ENCODE results near the gene RAB3C.
"Not testable (repeated sequence)": the region's sequence is repeated elsewhere in the genome, so short reads cannot be mapped to it uniquely, and the experiment has no call there.

The RAB3C gene

DNA sequence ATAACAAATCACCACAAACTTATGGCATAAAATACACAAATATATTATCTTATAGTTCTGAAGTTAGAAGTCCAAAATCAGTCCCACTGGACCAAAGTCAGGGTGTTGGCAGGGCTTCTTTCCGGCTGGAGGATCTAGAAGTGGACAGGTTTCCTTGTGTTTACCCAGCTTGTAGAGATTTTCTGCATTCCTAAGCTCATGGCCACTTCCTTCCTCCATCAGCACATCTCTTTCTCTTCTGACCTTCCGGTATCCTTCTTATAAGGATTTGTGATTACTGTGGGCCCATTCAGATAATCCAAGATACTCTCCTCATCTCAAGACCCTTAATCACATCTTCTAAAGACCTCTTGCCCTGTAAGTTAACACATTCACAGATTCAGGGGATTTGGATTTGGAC is 97.6 kb downstream of the RAB3C start:
- DNase-seq: no peak

DNA sequence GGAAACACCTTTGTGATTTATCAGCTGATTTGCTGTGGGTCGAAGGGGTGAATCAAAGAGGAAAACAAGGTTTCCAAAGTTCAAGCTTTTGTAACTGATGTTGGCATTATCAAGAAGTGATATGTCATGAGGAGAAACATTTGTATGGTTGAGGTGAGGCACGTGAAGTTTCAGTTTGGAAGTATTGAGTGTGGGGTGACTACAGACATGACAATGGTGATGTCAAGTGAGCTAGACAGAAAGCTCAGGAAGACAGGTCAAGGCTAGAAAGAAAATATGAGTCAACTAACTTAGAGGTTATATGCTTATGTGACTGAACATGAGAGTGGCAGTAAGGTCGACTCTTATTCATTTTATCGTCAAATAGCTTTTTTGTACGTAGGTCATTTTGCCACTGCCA is 99.1 kb downstream of the RAB3C start:
- no peak for DNase-seq

DNA sequence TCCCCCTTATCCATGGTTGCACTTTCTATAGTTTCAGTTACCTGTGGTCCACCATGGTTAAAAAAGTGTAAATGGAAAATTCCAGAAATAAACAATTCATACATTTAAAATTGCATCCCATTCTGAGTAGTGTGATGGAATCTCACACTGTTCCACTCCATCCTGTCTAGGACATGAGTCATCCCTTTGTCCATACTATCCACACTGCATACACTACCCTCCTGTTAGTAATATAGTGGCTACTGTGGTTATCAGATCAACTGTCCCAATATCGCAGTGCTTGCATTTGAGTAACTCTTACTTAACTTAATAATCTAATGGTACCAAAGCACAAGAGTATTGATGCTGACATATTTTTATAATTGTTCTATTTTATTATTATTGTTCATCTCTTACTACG is 100.7 kb downstream of the RAB3C start:
- no peak for DNase-seq

DNA sequence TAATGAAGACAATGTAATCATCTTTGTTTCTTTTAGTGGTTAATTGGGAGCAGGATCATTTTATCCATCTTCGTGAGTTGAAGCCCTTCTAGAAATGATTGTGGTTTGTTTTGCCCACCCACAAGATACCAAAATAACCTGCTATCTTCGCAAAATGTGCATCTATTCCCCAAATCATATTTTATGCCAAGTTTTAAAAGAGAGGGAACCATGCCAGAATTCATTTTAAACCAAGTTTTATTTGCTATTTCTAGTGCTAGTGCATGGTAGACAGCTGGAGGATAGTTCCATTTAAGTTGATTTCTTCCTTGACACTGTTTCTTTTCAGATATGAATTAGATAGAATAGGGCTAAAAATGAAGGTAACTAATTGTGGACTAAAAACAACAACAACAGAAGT is 104.2 kb downstream of the RAB3C start:
- DNase-seq: no peak

DNA sequence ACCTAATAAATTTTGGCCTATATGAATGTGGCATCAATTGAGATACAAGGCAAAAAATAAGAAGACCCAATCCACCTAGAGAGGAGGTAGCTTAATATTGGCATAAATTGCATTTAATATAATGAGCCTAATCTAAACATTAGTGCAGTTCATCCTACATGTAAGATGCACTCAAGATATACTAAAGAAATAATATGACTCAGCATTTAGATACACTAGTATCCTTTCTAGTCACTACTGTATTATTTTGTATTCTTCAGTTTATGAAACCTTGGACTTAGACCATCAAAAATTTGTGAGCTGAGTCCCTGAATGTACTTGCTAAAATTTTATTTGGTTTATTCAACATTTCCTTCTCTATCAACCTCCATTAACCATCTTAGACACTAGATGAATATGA is 104.7 kb downstream of the RAB3C start:
- DNase-seq: no peak

DNA sequence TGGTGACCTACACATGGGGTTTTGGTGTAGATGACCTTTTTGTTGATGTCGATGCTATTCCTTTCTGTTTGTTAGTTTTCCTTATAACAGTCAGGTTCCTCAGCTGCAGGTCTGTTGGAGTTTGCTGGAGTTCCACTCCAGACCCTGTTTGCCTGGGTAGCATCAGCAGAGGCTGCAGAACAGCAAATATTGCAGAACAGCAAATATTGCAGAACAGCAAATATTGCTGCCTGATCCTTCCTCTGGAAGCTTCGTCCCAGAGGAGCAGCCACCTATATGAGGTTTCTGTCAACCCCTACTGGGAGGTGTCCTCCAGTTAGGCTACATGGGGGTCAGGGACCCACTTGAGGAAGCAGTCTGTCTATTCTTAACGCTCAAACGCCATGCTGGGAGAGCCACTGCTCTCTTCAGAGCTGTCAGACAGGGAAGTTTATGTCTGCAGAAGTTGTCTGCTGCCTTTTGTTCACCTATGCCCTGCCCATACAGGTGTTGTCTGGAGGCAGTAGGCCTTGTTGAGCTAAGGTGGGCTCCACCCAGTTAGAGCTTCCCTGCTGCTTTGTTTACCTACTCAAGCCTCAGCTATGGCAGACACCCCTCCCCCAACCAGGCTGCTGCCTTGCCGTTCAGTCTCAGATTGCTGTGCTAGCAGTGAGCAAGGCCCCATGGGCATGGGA is 116.3 kb downstream of the RAB3C start:
- DNase-seq: peak in 1 of 2 experiments; percentile 15

DNA sequence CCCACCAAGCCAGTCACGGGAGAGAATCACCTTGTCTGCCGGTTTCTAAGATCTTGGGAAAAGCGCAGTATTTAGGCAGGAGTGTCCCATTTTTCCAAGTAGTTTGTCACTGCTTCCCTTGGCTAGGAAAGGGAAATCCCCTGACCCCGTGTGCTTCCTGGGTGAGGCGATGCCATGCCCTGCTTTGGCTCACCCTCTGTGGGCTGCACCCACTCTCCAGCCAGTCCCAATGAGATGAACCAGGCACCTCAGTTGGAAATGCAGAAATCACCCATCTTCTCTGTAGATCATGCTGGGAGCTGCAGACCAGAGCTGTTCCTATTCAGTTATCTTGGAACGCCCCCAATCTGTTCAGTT is 116.9 kb downstream of the RAB3C start:
- no peak for DNase-seq

DNA sequence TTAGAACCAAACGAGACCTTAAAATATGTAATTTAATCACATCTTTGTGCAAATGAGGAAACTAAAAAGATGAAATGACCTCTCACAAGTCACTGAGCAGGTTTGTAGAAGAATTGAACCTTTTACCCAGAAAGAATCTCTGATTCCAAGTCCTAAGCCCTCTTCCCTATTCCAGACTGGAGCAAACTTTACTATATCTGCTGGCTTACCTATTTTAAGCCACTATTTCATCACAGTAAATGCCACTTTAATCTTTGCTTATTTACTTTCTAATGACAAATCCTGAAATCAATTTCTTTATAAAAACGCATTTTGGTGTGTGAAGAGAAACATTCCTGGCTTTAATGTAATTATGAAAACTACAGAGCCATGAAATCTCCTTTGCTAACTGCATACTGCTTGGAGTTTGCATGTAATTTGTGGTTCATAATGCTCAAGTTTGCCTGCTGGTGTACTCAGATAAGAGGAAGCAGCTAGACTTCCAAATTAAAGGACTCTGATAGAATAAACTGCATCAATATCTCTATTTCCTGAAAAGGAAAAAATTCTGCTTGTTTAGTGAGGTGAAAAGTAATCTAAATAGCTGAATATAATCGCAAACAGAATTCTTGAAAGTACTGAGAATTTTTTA is 121.2 kb downstream of the RAB3C start:
- DNase-seq: no peak

DNA sequence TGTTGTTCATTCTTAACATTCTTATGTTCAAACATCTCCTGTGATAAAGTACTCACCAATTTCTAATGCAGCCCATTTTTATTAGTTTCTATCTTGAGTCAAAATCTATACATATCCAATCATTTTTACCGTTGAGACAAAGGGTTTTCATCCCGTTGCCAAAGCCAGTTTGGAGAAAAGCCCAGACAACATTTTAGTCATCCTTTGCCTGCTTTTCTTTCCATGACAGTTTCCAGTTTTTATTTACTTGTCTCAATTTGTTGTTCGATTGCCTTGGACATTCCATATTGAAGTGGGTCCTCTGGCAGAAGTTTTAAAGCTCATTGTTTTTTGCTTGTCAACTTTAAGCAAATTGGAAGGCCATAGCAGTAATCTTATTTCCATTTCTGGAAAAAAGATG is 123.9 kb downstream of the RAB3C start:
- no peak for DNase-seq

DNA sequence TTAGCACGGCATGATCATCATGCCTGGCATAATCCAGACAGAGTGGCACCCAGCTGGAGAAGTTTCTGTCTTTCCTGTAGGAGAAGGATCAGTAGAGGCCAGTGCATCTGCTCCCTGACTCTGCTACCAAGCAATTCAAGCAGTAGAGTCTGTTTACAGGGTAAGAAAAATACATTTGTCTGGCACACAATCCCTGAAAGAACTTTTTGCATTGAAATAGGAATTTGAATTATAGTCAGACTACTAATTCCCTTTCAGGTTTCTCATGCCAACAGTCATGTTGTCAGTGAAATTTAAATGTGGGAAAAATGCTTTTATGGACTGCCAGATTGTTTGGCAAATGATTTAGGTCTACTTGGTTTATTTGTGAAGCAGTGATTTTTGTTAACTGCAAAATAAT is 125.6 kb downstream of the RAB3C start:
- DNase-seq: no peak

DNA sequence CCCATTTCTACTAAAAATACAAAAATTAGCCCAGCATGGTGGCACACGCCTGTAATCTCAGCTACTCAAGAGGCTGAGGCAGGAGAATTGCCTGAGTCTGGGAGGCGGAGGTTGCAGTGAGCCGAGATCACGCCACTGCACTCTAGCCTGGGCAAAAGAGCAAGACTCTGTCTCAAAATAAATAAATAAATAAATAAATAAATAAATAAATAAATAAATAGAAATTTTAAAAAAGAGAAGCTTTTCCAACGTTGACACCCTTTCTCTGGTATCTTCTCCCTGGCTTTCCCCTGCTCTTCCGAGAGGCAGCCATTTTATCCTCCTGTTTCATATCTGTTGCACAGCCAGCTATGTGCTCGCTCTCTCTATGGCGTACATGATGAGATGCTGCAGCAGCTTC is 127.5 kb downstream of the RAB3C start:
- not testable (repeated sequence) for DNase-seq

DNA sequence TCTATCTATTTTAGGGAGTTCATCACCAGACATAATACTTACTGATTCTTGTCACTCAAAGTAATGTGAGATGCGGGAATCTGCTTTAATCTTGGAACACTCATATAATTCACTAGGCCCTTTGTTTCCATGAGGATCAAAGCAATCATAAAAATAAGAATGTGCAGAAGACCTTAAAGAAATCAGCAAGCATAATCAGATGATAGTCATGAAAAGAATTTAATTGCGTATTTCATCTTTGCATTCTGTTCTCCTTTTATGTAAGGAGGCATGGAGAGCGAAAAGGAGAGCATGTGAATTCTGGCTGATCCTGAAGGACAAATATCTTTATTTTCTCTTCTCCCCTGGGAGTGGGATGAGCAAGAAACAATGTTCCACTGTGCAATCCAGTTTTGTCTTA is 128.0 kb downstream of the RAB3C start:
- no peak for DNase-seq

DNA sequence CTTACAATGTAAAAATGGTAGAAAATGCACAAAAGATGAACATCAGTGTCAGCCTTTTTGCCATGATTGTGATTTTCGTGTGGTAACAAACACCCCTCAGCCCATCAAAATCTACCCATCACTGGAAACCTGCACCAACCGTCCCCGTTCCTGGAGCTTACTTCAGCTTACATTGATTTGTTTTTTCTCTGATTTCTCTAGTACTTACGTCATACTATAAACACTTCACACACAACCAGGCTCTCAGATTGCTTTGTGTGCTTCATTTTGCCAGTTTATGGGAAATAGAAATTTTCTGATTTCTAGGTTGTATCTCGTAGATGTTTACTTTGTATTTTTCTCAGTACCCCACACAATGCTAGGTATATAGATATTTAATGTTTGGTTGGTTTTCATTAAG is 129.1 kb downstream of the RAB3C start:
- no peak for DNase-seq

DNA sequence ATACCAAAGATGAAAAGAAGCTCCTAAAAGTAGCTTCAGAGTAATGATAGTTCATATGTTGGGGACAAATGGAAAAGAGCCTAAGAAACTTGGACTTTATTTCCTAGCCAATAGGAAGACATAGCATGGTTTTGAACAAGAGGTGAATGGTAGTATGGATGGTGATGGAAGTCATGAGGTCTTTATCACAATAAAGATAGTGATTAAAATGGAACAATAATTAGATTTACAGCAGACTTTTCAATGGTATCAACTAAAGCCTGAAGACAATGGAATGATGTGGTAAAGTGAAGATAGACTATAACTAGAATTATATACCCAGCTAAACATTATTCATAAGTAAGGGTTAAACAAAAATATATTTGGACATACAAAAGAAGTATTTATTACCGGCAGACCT is 131.2 kb downstream of the RAB3C start:
- DNase-seq: no peak

DNA sequence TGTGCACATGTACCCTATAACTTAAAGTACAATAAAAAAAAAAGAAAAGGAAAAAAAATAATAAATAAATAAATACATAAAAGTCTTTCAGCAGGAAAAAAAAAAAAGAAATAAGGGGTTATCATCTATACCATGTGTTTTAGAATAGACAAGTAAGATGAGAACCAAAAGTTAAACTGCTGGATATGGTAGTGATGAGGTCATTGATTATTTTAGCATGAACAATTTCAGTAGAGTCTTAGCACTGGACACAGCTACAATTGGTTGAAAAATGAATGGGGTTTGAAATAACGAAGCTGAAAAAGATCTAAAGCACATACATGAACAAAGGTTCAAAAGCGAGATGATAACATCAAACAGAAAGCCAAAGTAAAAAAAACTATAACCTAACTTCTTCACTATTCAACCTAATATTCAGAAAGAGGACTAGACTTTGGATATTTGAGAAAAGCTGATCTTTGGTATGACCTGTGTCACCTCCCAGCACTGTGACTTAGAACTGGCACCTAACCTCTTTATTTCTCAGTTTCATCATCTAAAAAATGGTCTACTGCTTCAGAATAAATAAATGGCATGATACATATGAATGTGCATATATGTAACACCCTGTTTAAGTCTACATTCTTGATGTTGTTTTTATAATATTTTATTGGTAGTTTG is 133.3 kb downstream of the RAB3C start:
- DNase-seq: no peak

DNA sequence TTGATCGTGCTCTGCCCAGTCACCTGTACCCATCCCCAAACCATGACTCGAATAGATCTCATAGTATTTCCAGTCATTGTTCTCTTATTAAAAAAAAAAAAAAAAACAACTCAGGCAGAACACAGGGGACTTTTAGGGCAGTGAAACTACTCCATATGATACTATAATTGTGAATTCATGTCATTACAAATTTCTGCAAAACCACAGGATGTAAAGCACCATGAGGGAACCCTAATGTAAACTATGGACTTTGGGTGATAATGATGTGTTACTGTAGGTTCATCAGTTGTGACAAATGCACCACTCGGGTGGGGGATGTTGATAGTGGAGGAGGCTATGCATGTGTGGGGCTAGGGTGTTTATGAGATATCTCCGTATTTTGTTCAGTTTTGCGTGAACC is 133.8 kb downstream of the RAB3C start:
- no peak for DNase-seq

DNA sequence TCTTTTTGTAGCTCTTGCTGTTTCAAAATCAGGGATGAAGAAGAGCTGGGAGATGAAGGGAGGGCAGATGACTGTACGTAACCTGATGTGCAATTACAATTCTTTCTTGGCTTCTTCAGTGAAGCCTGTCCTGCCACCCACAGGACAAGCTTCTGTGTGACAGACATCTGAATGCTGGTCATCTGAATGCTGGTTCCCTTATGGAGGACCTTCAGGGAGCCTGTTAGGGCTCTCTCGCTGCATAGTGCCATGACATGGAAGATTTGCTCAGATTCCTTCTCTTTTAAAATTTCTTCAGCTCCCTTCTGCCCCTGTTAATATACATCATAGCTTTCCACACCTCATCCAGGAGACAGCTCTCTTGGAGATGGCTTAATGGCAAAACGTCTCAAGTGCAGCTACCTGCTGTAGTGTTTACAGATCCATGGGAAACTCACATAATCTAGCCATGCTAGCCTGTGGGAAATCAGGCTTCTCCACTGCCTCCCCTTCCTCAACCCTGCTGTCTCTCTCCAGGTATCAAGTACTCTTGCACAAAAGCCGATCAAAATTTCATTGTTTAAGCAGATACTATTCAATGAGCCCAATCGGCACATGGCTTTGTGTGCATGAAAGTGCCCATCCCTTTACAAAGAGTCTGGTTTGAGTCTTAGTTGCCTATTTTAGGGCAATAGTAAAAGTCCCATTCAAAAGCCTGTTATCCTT is 134.6 kb downstream of the RAB3C start:
- DNase-seq: no peak

DNA sequence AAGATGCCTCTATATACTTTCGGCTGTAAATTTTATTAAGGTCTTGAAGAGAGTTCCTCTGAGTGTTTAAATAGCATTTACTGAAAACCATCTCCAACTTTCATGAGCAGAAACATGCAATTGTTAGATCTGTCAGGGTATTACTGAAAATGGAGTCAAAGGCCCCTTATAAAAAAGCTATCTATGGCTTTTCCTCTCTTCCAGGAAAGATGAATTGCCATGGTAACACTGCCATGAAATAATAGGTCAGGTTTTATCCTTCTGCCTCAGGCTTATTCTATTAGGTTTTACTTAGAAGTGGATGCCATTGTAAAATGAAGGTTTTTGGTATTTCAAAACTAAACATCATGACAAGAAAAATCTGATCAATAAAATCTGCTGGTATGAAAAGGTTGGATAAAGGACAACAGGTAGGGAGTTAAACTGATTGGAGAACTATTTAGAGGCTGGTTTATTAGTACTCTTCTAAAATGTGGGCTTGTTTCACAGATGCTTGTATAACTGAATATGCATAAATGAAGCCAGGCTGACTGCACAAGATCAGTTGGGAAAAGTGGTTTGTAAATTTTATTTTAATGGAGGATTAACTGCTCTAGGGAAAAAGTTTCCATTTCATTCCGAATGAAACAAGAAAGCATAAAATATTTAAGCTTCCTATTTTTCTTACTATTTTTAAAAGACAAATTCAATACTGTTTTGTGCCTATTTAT is 135.5 kb downstream of the RAB3C start:
- no peak for DNase-seq

DNA sequence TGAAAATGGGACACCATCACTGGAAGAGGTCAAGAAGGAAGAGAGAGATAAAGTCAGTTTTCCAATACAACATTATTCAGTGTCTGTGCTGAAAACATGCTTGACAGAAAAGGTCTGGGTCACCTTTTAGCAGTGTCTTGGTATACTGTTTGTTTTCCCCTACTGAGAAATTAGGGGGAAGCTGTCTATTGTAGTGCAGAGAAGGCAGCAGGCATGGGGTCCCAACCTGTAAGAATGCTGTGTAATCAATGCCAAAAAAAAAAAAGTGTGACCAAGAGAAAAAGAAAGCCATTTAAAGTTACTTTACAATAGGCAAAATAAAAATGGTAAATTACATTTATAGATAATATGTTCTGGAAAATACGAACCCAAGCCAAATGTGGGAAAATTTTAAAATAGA is 139.3 kb downstream of the RAB3C start:
- DNase-seq: no peak

DNA sequence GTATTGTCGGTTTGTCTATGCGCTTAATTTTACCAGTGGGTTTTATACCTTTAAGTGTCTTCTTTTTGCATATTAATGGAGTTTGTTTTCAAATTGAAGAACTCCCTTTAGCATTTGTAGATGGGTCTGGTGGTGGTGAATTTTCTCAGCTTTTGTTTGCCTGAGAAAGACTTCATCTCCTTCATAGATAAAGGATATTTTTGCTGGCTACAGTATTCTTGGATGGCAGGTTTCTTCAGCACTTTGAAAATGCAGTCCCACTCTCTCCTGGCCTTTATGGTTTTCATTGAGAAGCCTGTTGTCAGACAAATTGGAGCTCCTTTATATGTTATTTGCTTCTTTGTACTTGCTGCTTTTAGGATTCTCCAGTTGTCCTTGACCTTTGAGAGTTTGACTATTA is 142.1 kb downstream of the RAB3C start:
- no peak for DNase-seq

DNA sequence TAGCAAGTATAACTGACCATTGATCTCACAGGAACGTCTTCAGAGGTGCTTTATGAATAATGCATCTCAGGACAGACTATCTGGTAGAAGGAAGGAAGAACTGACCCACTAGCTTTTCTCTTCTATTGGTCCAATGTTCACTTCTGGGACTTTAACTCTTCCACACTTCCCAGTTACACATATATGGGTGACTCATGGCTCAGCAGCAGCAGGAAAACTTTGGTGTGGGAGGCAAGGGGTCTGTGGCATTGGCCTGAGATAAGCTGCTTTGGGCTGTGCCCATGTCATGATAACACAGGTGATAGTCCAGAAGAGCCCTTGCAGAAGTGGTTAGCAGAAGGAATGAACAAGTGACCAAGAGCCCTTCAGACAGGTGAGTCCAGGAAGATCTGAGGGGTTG is 148.8 kb downstream of the RAB3C start:
- DNase-seq: no peak

DNA sequence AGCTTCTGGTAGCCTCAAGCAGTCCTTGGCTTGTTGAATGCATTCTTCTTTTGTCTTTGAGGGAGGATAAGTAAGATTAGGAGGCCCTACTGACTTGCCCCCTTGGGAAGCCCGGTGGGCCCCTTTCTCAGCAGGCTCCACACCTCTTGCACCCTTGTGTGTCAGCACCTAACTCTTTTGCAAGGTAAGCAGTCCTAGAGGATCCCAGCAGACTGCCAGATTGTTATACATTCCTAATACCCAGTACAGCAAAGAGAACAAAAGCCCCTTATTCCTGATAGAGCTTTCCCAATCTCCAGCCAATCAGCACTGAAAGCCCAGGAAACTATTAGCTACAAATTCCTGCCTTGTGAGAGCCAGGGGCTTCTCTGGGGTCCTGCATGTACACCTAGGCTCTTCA is 152.8 kb downstream of the RAB3C start:
- DNase-seq: no peak

DNA sequence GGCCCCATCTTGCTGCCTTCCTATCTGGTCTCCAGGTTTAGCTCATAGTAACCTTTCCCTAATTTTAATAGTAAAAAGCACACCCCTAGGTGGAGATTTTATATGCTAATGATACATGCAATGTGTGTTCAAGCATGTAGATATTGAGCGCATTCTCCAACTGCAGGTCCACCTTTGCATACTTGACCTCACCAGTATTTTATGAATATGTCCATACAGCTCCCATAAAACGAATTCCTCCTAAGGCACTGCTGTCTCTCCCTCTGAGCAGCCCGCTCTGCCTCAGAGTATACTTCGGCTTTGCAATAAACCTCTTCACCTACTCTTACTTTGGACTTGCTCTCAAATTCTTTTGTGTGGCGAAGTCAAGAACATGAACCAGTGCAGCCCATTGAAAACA is 153.3 kb downstream of the RAB3C start:
- no peak for DNase-seq

Measured in NCI-H526 (cell line).